ENCODE results near the gene CNTNAP1. TPM values are rescaled to one million over a fixed set of nuclear protein-coding genes. Genes with fewer than 3 reads are reported as not detected.

CNTNAP1 gene
- total RNA-seq, 1 donor from 2014 or later: 4.2 TPM

Small RNA genes within 50 kb of the gene (microRNA-seq; reads per million reads assigned to microRNA genes)
- 0.97 reads per million for gene MIR6780A

Other genes starting within 250 kb of the CNTNAP1 start
- gene ATP6V0A1, start 223.7 kb upstream of the CNTNAP1 start, total RNA-seq: 29.9 TPM
- gene NAGLU, start 146.3 kb upstream of the CNTNAP1 start, total RNA-seq: 8.3 TPM
- 0.78 TPM for gene HSD17B1, start 129.6 kb upstream of the CNTNAP1 start, total RNA-seq
- 41.6 TPM for gene COASY, start 120.4 kb upstream of the CNTNAP1 start, total RNA-seq
- gene MLX, start 115.4 kb upstream of the CNTNAP1 start, total RNA-seq: 69.1 TPM
- gene PSMC3IP, start 104.8 kb upstream of the CNTNAP1 start, total RNA-seq: 2.3 TPM
- gene RETREG3, start 73.2 kb upstream of the CNTNAP1 start, total RNA-seq: 21.4 TPM
- gene TUBG1, start 72.8 kb upstream of the CNTNAP1 start, total RNA-seq: 49.1 TPM
- gene TUBG2, start 23.2 kb upstream of the CNTNAP1 start, total RNA-seq: 12.4 TPM
- 27.5 TPM for gene PLEKHH3, start 5.5 kb upstream of the CNTNAP1 start, total RNA-seq
- 1.0 TPM for gene CCR10, start 688 bp upstream of the CNTNAP1 start, total RNA-seq
- gene EZH1, start 62.5 kb downstream of the CNTNAP1 start, total RNA-seq: 47.2 TPM
- gene RAMP2, start 78.7 kb downstream of the CNTNAP1 start, total RNA-seq: 38.2 TPM
- 30.3 TPM for gene VPS25, start 90.9 kb downstream of the CNTNAP1 start, total RNA-seq
- gene WNK4, start 98.1 kb downstream of the CNTNAP1 start, total RNA-seq: not detected
- gene COA3, start 116.2 kb downstream of the CNTNAP1 start, total RNA-seq: 67.2 TPM
- gene CNTD1, start 116.3 kb downstream of the CNTNAP1 start, total RNA-seq: not detected
- 78.0 TPM for gene BECN1, start 141.8 kb downstream of the CNTNAP1 start, total RNA-seq
- 74.7 TPM for gene PSME3, start 150.9 kb downstream of the CNTNAP1 start, total RNA-seq
- 0.32 TPM for gene AOC2, start 162.0 kb downstream of the CNTNAP1 start, total RNA-seq
- 8.3 TPM for gene AOC3, start 168.7 kb downstream of the CNTNAP1 start, total RNA-seq
- gene G6PC1, start 218.3 kb downstream of the CNTNAP1 start, total RNA-seq: not detected